GM10248 (cell line): ENCODE results near the gene TRAF2.

Source experiments
- CTCF ChIA-PET: fragments of 300-600 bp; sonication (Branson Sonifier 250); formaldehyde crosslinking; extraction: SDS; loops from one replicate; lab custom pipeline; 2021; ENCODE audit warnings: antibody characterized with exemption; lab: Yijun Ruan, JAX
- POLR2A ChIA-PET: fragments of 350-650 bp; sonication (Branson Sonifier 250); formaldehyde crosslinking; extraction: SDS; loops from one replicate; lab custom pipeline; 2020; ENCODE audit warnings: antibody characterized with exemption; lab: Yijun Ruan, JAX
- DNase-seq: peaks from one replicate; pipeline ENCODE4 v3.0.0; 2012; ENCODE audit errors: extremely low spot score
- TF ChIP-seq, protein P1 (sequence below): IDR thresholded peaks from 2 replicates; pipeline ENCODE4 v1.5.1; 2012; ENCODE audit warnings: mild to moderate bottlenecking, low read depth; ENCODE audit errors: extremely low read depth, missing control alignments, control extremely low read depth

Gene TRAF2

DNA sequence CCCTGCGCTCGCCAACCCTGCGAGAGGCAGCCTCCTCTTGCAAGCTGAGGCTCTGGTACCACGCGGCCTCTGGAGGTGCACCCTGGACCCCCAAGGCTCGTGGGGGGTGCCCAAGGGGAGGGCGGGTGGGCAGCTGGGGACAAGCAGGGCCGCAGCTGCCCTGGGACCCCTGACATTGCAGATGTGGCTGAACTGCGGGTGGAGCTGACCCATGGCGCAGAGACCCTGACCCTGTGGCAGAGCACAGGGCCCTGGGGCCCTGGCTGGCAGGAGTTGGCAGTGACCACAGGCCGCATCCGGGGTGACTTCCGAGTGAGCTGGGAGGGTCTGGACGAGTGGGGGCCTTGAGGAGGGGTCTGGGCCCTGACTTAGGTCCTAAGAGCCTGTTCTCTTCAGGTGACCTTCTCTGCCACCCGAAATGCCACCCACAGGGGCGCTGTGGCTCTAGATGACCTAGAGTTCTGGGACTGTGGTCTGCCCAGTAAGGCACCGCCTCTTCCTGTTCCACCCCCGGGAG is 32.7 kb upstream of the TRAF2 start:
- ChIA-PET POLR2A (no interaction called here), CTCF (interaction anchor here (1.7 to 2.1 kb wide), 2 partner anchors 10 to 181 kb away, joined by 4 to 5 read pairs; no protein-coding TSS in a partner anchor)
- no peak for DNase-seq
- TF ChIP-seq, protein P1, sequence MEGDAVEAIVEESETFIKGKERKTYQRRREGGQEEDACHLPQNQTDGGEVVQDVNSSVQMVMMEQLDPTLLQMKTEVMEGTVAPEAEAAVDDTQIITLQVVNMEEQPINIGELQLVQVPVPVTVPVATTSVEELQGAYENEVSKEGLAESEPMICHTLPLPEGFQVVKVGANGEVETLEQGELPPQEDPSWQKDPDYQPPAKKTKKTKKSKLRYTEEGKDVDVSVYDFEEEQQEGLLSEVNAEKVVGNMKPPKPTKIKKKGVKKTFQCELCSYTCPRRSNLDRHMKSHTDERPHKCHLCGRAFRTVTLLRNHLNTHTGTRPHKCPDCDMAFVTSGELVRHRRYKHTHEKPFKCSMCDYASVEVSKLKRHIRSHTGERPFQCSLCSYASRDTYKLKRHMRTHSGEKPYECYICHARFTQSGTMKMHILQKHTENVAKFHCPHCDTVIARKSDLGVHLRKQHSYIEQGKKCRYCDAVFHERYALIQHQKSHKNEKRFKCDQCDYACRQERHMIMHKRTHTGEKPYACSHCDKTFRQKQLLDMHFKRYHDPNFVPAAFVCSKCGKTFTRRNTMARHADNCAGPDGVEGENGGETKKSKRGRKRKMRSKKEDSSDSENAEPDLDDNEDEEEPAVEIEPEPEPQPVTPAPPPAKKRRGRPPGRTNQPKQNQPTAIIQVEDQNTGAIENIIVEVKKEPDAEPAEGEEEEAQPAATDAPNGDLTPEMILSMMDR = no peak

DNA sequence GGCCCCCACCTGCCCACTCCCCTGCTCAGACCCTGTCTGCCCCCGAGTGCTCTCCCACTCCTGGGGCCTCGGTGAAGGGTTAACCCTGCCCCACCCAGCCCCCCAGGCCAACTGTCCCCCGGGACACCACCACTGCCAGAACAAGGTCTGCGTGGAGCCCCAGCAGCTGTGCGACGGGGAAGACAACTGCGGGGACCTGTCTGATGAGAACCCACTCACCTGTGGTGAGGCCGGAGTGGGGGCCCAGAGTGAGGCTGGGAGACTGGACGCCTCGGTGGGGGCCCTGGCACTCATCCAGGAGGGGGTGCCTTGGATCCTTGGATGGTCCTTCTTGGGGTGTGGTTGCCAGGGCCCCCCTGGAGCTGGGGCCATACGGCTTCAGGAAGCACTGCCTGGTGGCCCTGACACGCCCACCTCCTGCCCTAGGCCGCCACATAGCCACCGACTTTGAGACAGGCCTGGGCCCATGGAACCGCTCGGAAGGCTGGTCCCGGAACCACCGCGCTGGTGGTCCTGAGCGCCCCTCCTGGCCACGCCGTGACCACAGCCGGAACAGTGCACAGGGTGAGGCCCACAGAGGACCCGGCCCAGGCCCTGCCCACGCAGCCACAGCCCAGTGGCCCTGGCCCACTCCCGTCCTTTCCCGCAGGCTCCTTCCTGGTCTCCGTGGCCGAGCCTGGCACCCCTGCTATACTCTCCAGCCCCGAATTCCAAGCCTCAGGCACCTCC is 32.0 kb upstream of the TRAF2 start:
- ChIA-PET CTCF (interaction anchor here (1.0 to 2.1 kb wide), 3 partner anchors 10 to 181 kb away, joined by 4 to 5 read pairs (median 4); partner anchors contain the start of gene AJM1), POLR2A (no interaction called here)
- TF ChIP-seq, protein P1 = no peak
- DNase-seq = no peak

DNA sequence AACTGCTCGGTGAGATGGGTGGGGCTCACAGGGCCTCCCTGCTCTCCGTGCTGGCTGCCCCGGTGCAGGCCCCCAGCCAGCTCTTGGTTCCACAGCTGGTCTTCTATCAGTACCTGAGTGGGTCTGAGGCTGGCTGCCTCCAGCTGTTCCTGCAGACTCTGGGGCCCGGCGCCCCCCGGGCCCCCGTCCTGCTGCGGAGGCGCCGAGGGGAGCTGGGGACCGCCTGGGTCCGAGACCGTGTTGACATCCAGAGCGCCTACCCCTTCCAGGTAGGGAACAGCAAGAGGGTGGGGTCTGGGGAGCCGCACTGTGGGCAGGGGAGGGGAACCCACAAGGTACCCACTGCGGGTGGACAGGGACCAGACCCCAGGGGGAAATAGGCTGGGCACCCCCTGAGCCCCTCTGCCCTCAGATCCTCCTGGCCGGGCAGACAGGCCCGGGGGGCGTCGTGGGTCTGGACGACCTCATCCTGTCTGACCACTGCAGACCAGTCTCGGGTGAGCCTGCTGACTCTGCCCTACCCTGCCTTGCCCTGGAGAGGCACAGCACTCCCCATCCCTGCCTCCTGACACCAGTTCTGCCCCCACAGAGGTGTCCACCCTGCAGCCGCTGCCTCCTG is 31.4 kb upstream of the TRAF2 start:
- no peak for DNase-seq
- TF ChIP-seq, protein P1 = no peak
- ChIA-PET CTCF (interaction anchor here (1.0 to 2.1 kb wide), 3 partner anchors 11 to 180 kb away, joined by 4 to 5 read pairs (median 4); partner anchors contain the start of gene AJM1), POLR2A (no interaction called here)

DNA sequence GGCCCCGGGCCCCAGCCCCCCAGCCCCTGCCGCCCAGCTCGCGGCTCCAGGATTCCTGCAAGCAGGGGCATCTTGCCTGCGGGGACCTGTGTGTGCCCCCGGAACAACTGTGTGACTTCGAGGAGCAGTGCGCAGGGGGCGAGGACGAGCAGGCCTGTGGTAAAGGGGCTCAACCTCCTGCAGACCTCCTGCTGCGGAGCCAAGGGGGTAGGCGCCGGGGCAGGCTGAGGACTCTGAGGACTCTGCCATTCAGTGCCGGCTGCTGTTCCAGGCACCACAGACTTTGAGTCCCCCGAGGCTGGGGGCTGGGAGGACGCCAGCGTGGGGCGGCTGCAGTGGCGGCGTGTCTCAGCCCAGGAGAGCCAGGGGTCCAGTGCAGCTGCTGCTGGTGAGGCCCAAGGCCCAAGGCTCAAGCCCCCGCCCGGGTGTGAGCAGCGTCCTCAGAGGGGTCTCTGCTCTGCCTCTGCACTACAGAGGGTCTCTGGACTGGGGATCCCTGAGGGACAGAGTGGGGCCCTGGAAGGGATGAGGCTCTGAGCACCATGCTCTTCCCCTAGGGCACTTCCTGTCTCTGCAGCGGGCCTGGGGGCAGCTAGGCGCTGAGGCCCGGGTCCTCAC is 30.7 kb upstream of the TRAF2 start:
- POLR2A ChIA-PET = interaction anchor here (1.2 kb wide), 1 partner anchor 8 kb away, joined by 4 read pairs; no protein-coding TSS in a partner anchor
- DNase-seq = no peak
- TF ChIP-seq, protein P1 = no peak
- CTCF ChIA-PET = interaction anchor here (1.7 to 2.1 kb wide), 2 partner anchors 12 to 180 kb away, joined by 4 to 5 read pairs; no protein-coding TSS in a partner anchor

DNA sequence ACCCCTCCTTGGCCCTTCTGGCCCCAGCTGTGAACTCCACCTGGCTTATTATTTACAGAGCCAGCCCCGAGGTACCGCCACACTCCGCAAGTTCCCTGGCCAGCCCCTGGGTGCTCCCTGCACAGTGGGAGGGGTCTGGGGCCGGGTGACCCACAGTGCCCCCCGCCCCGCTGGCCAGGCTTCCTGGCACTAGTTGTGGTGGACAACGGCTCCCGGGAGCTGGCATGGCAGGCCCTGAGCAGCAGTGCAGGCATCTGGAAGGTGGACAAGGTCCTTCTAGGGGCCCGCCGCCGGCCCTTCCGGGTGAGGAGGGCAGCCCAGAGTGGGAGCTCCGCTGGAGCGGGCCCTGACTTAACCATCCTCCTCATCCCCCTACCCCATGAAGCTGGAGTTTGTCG is 30.2 kb upstream of the TRAF2 start:
- TF ChIP-seq, protein P1 = no peak
- POLR2A ChIA-PET = interaction anchor here (1.2 kb wide), 1 partner anchor 9 kb away, joined by 4 read pairs; no protein-coding TSS in a partner anchor
- CTCF ChIA-PET = no interaction called here
- DNase-seq = no peak
